ENCODE data around the gene AKR1A1.
"Not testable (repeated sequence)": the region's sequence is repeated elsewhere in the genome, so short reads cannot be mapped to it uniquely, and the experiment has no call there.

The AKR1A1 gene

GRCh38 chr1:45550401-45551351, at the start of gene AKR1A1:
Gene AKR1A1, plus strand, starts transcription at chr1:45550826. Its CDS starts 10,969 bp downstream, at chr1:45561795.
- DNase-seq: peak; percentile 83

GRCh38 chr1:45501505-45501859, 49.1 kb upstream of the AKR1A1 start:
- no peak for DNase-seq

- no peak for DNase-seq
Measured at GRCh38 chr1:45503462-45504360, 46.9 kb upstream of the AKR1A1 start.

- DNase-seq: no peak
Measured at GRCh38 chr1:45507195-45507594, 43.4 kb upstream of the AKR1A1 start.

GRCh38 chr1:45507893-45508292, 42.7 kb upstream of the AKR1A1 start:
- DNase-seq: no peak

- DNase-seq: no peak
Measured at GRCh38 chr1:45508295-45509151, 42.1 kb upstream of the AKR1A1 start.

GRCh38 chr1:45510036-45510971, 40.3 kb upstream of the AKR1A1 start:
- no peak for DNase-seq

GRCh38 chr1:45510972-45511527, 39.6 kb upstream of the AKR1A1 start:
- no peak for DNase-seq

GRCh38 chr1:45512641-45513054, 38.0 kb upstream of the AKR1A1 start:
- peak; percentile 51 for DNase-seq

GRCh38 chr1:45513532-45514260, 36.9 kb upstream of the AKR1A1 start:
- not testable (repeated sequence) for DNase-seq

GRCh38 chr1:45516036-45516435, 34.6 kb upstream of the AKR1A1 start:
- DNase-seq: no peak

GRCh38 chr1:45516465-45516864, 34.2 kb upstream of the AKR1A1 start:
- DNase-seq: no peak

GRCh38 chr1:45518366-45518765, 32.3 kb upstream of the AKR1A1 start:
- not testable (repeated sequence) for DNase-seq

GRCh38 chr1:45518910-45519309, 31.7 kb upstream of the AKR1A1 start:
- no peak for DNase-seq

- not testable (repeated sequence) for DNase-seq
Measured at GRCh38 chr1:45519774-45520173, 30.9 kb upstream of the AKR1A1 start.

- DNase-seq: peak; percentile 97
Measured at GRCh38 chr1:45521413-45522323, 29.0 kb upstream of the AKR1A1 start, which contains the start of gene PRDX1. Gene PRDX1, minus strand, starts transcription at chr1:45521884. Its CDS starts 2,841 bp downstream, at chr1:45519043.

- DNase-seq: no peak
Measured at GRCh38 chr1:45522324-45523104, 28.1 kb upstream of the AKR1A1 start.

GRCh38 chr1:45523516-45523915, 27.1 kb upstream of the AKR1A1 start:
- DNase-seq: not testable (repeated sequence)

Measured in activated CD4-positive, alpha-beta T cell treated with anti-CD3 and anti-CD28 coated beads, Interleukin-2, amount 50 U/mL, for 1 hour (primary cell).